CD4-positive, alpha-beta T cell treated with Interleukin-15 for 1 hour (primary cell): Measurements from ENCODE around the gene B3GALT6.

Source experiments
- DNase-seq: peaks from one replicate; pipeline ENCODE4 v3.0.0-alpha.2; 2020

Gene B3GALT6

GRCh38 chr1:1267488-1268283 lies 35.6 kb downstream of the B3GALT6 start:
- DNase-seq, result no peak

GRCh38 chr1:1268284-1268682 lies 36.2 kb downstream of the B3GALT6 start:
- DNase-seq, result no peak

- DNase-seq, result no peak
Measured at GRCh38 chr1:1270813-1271212, 38.8 kb downstream of the B3GALT6 start.

GRCh38 chr1:1272341-1273208 lies 40.5 kb downstream of the B3GALT6 start:
- DNase-seq, result no peak

GRCh38 chr1:1273209-1273511 lies 41.1 kb downstream of the B3GALT6 start:
- no peak for DNase-seq

GRCh38 chr1:1273512-1274298 lies 41.7 kb downstream of the B3GALT6 start, which contains the start of gene UBE2J2:
Gene UBE2J2, minus strand, starts transcription at chr1:1273854. Its CDS starts 5,862 bp downstream, at chr1:1267992.
- peak; percentile 93 for DNase-seq

GRCh38 chr1:1274299-1274930 lies 42.4 kb downstream of the B3GALT6 start:
- no peak for DNase-seq

- no peak for DNase-seq
Measured at GRCh38 chr1:1274931-1275431, 42.9 kb downstream of the B3GALT6 start.

GRCh38 chr1:1275836-1276235 lies 43.8 kb downstream of the B3GALT6 start:
- DNase-seq, result no peak

- DNase-seq, result no peak
Measured at GRCh38 chr1:1278620-1279019, 46.6 kb downstream of the B3GALT6 start.

GRCh38 chr1:1279028-1279427 lies 47.0 kb downstream of the B3GALT6 start:
- DNase-seq, result no peak

- DNase-seq, result no peak
Measured at GRCh38 chr1:1280782-1281481, 48.9 kb downstream of the B3GALT6 start.

GRCh38 chr1:1281533-1282321 lies 49.7 kb downstream of the B3GALT6 start:
- DNase-seq, result no peak

- no peak for DNase-seq
Measured at GRCh38 chr1:1282998-1283397, 51.0 kb downstream of the B3GALT6 start.

- DNase-seq, result no peak
Measured at GRCh38 chr1:1283821-1284220, 51.8 kb downstream of the B3GALT6 start.
